GM04503 (cell line): ENCODE measurements around the gene ALG12.

Experiments
- DNase-seq: peaks from one replicate; pipeline ENCODE4 v3.0.0-alpha.2; 2012; ENCODE audit warnings: low read depth

ALG12 gene

GRCh38 chr22:49887064-49887451 lies 31.2 kb downstream of the ALG12 start:
- DNase-seq: no peak

GRCh38 chr22:49886346-49887063 lies 31.7 kb downstream of the ALG12 start:
- DNase-seq: no peak

GRCh38 chr22:49885881-49886280 lies 32.4 kb downstream of the ALG12 start:
- DNase-seq: no peak

GRCh38 chr22:49885281-49885680 lies 33.0 kb downstream of the ALG12 start:
- no peak for DNase-seq

- no peak for DNase-seq
Observed at GRCh38 chr22:49884503-49885260, 33.6 kb downstream of the ALG12 start.

GRCh38 chr22:49884075-49884474 lies 34.2 kb downstream of the ALG12 start:
- no peak for DNase-seq

- no peak for DNase-seq
Observed at GRCh38 chr22:49883294-49883640, 35.0 kb downstream of the ALG12 start.

GRCh38 chr22:49882519-49883293 lies 35.5 kb downstream of the ALG12 start:
- DNase-seq: no peak

GRCh38 chr22:49881856-49882255 lies 36.4 kb downstream of the ALG12 start:
- DNase-seq: no peak

GRCh38 chr22:49880281-49880680 lies 38.0 kb downstream of the ALG12 start:
- no peak for DNase-seq

- DNase-seq: no peak
Observed at GRCh38 chr22:49879871-49880270, 38.4 kb downstream of the ALG12 start.

- no peak for DNase-seq
Observed at GRCh38 chr22:49878206-49878605, 40.0 kb downstream of the ALG12 start.

- DNase-seq: no peak
Observed at GRCh38 chr22:49877642-49878041, 40.6 kb downstream of the ALG12 start.

- DNase-seq: no peak
Observed at GRCh38 chr22:49873228-49873940, 44.9 kb downstream of the ALG12 start.

- no peak for DNase-seq
Observed at GRCh38 chr22:49872347-49872746, 45.9 kb downstream of the ALG12 start.

- no peak for DNase-seq
Observed at GRCh38 chr22:49871482-49871881, 46.8 kb downstream of the ALG12 start.

GRCh38 chr22:49869845-49870712 lies 48.2 kb downstream of the ALG12 start:
- DNase-seq: no peak

GRCh38 chr22:49869086-49869830 lies 49.0 kb downstream of the ALG12 start:
- DNase-seq: no peak

GRCh38 chr22:49867303-49868265 lies 50.7 kb downstream of the ALG12 start:
- DNase-seq: no peak
